ENCODE data around the gene ZPBP. TPM values are rescaled to one million over a fixed set of nuclear protein-coding genes. Genes with fewer than 3 reads are reported as not detected.

The ZPBP gene
- total RNA-seq, 4 donors from 2014 or later: 0.49 TPM; not detected in 3

DNA sequence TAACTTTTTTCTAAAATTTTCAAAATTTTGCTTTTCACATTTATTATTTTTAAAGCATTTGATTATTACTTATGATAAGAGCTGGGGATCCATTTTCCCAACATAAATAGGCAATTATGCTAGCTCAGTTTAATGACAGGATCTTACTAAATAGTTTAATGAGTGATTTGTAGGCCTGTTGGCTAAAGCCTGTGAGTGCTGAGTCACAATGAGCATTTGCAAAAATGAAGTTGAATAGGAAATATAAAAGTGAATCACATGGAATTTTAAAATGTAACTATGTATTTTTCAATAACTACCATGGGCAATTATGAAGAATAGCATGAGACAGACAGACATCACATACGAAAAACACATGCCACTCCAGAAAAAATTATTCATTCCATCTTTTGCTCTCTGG lies 45.1 kb upstream of the ZPBP start:
- WGBS: 83% methylated on average over 1 of the region's 1 CpG
- DNase-seq (ENCODE audit: low spot score in 2 of 2): no peak
- TF ChIP-seq, protein P1, sequence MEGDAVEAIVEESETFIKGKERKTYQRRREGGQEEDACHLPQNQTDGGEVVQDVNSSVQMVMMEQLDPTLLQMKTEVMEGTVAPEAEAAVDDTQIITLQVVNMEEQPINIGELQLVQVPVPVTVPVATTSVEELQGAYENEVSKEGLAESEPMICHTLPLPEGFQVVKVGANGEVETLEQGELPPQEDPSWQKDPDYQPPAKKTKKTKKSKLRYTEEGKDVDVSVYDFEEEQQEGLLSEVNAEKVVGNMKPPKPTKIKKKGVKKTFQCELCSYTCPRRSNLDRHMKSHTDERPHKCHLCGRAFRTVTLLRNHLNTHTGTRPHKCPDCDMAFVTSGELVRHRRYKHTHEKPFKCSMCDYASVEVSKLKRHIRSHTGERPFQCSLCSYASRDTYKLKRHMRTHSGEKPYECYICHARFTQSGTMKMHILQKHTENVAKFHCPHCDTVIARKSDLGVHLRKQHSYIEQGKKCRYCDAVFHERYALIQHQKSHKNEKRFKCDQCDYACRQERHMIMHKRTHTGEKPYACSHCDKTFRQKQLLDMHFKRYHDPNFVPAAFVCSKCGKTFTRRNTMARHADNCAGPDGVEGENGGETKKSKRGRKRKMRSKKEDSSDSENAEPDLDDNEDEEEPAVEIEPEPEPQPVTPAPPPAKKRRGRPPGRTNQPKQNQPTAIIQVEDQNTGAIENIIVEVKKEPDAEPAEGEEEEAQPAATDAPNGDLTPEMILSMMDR (IDR thresholded peaks at IDR 0.05): no peak
- TF ChIP-seq POLR2AphosphoS5 (IDR thresholded peaks at IDR 0.05) (no peak), EP300 (IDR thresholded peaks at IDR 0.05) (no peak), POLR2A (IDR thresholded peaks at IDR 0.05) (no peak)

DNA sequence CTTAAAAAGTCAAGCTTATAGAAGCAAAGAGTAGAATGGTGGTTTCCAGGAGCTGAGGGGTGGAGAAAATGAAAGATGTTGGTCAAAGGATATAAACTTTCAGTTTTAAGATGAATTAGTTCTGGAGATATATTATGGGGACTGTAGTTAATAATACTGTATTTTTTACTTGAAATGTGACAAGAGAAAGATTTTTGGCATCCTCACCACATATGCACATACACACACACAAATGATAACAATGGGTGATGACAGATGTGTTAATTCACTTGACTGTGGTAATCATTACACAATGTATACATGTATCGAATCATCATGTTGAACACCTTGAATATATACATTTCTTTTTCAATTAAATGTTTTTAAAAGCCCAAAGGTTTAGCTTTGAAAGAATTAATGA lies 32.7 kb upstream of the ZPBP start:
- H3K4me3 ChIP-seq: no peak overlapping the region
- 92% methylated on average over 1 of the region's 1 CpG for WGBS
- no peaks in the 10 kb centered on the region for H3K36me3 ChIP-seq
- H3K9me3 ChIP-seq: no peaks in the 10 kb centered on the region
- TF ChIP-seq POLR2A (IDR thresholded peaks at IDR 0.05) (no peak), POLR2AphosphoS5 (IDR thresholded peaks at IDR 0.05) (no peak), EP300 (IDR thresholded peaks at IDR 0.05) (no peak)
- TF ChIP-seq, protein P1 (IDR thresholded peaks at IDR 0.05): no peak
- DNase-seq (ENCODE audit: low spot score in 2 of 2): no peak
- no peaks in the 10 kb centered on the region for H3K27me3 ChIP-seq
- no peaks in the 10 kb centered on the region for H3K4me1 ChIP-seq
- no peak overlapping the region for H3K27ac ChIP-seq

More for the DNA sequence above, 45.1 kb upstream of the ZPBP start:
- Histone ChIP-seq H3K36me3 (no peaks in the 10 kb centered on the region), H3K9me3 (no peaks in the 10 kb centered on the region), H3K4me1 (no peaks in the 10 kb centered on the region), H3K27ac (no peak overlapping the region), H3K4me3 (no peak overlapping the region), H3K27me3 (no peaks in the 10 kb centered on the region)

DNA sequence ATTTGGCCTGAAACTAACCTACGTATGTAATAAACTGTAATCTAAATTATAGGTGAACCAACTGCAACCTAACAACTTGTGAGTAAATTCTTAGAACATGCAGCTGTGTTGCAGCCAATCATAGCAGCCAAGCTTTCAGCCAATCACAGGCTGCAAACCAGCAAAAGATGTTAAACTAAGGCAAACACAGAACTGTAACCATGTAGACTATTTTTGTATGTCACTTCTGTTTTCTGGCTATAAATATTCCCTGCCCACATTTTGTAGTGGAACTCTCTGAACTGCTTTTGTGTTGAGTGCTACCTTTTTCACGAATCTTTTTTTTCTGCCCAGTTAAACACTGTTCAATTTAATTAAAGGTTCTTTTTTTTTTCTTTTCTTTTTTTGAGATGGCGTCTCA lies 28.2 kb upstream of the ZPBP start:
- H3K27ac ChIP-seq: no peak overlapping the region
- DNase-seq (ENCODE audit: low spot score in 2 of 2): no peak
- no peaks in the 10 kb centered on the region for H3K4me1 ChIP-seq
- H3K27me3 ChIP-seq: no peaks in the 10 kb centered on the region
- no peak overlapping the region for H3K4me3 ChIP-seq
- H3K9me3 ChIP-seq: no peaks in the 10 kb centered on the region
- TF ChIP-seq POLR2AphosphoS5 (IDR thresholded peaks at IDR 0.05) (no peak), POLR2A (IDR thresholded peaks at IDR 0.05) (no peak), EP300 (IDR thresholded peaks at IDR 0.05) (no peak)
- TF ChIP-seq, protein P1 (IDR thresholded peaks at IDR 0.05): no peak
- no peaks in the 10 kb centered on the region for H3K36me3 ChIP-seq
- 83% methylated on average over 3 of the region's 3 CpGs for WGBS

DNA sequence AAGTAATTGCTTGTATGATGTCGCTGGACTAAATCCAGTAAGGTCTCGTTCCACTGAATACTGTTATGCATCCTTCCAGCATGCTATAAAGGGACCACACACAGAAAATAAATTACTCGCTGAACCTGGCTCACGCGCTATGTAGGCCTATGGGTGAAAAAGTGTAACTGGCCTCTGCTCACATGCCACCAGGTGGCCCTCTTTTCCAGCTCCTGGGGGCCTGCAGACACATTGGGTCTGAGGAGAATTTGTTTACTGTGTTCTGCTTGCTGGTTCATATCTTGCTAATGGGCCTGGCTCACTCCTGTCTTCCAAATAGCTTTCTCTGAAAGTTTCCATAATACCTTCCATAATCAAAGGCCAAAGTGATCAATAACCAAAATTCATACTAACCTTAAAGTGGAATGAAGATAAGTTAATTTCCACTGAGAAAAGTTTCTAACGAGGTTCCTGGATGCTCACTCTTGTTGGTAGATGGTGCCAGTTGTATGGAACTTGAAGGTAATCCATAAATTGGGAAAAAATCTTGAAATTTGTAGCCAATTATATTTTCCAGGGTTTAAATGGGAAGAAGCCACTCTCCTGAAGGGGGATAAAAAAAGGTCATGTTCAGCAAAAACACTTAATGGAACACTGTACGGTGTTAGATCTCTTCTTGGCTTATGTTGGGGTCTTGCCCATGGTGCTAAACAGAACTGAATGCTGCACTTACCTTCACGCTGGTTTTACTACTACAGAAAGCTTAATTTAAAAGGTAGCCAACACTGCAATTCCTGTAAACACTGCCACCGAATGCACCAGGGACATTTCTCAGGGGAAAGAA lies 27.0 kb upstream of the ZPBP start:
- no peaks in the 10 kb centered on the region for H3K9me3 ChIP-seq
- DNase-seq (ENCODE audit: low spot score in 2 of 2): no peak
- H3K27ac ChIP-seq: no peak overlapping the region
- H3K36me3 ChIP-seq: no peaks in the 10 kb centered on the region
- no peak overlapping the region for H3K4me3 ChIP-seq
- 78% methylated on average over 9 of the region's 9 CpGs for WGBS
- TF ChIP-seq, protein P1 (IDR thresholded peaks at IDR 0.05): no peak
- TF ChIP-seq EP300 (IDR thresholded peaks at IDR 0.05) (no peak), POLR2AphosphoS5 (IDR thresholded peaks at IDR 0.05) (no peak), POLR2A (IDR thresholded peaks at IDR 0.05) (no peak)
- H3K27me3 ChIP-seq: no peaks in the 10 kb centered on the region
- no peaks in the 10 kb centered on the region for H3K4me1 ChIP-seq

DNA sequence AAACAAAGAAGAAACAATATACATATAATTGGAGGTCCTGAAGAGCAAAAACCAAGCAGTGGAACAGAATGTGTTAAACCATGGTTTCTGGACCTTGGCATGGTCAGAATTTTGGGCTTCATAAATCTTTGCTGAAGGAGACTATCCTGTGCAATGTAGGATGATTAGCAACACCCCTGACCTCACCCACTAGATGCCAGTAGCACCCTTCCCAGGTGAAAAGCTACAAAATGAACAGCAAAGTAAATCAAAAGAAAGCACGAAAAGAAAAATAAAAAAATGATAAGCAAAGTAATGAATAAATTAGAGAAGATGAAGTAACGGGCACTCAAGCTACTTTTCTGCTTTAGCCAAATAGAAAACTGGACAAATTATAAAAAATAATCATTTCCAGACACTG lies 19.2 kb upstream of the ZPBP start:
- Histone ChIP-seq H3K36me3 (no peaks in the 10 kb centered on the region), H3K4me1 (no peaks in the 10 kb centered on the region), H3K27me3 (no peaks in the 10 kb centered on the region), H3K9me3 (peaks cover 13% of the 10 kb centered on the region), H3K27ac (no peak overlapping the region), H3K4me3 (no peak overlapping the region)
- DNase-seq (ENCODE audit: low spot score in 2 of 2): no peak
- 87% methylated on average over 2 of the region's 2 CpGs for WGBS
- TF ChIP-seq, protein P1 (IDR thresholded peaks at IDR 0.05): no peak
- TF ChIP-seq EP300 (IDR thresholded peaks at IDR 0.05): no peak
- no peak for TF ChIP-seq POLR2AphosphoS5 (IDR thresholded peaks at IDR 0.05)
